ENCODE data around the gene TOPBP1.
A peak's percentile ranks its signal among the peaks of the same experiment; 100 is the strongest.
"Not testable (repeated sequence)": the region's sequence is repeated elsewhere in the genome, so short reads cannot be mapped to it uniquely, and the experiment has no call there.

Gene TOPBP1

GRCh38 chr3:133570139-133570936, 91.4 kb downstream of the TOPBP1 start:
- peak; percentile 87 for DNase-seq

- peak; percentile 87 for DNase-seq
Measured at GRCh38 chr3:133568294-133569014, 93.3 kb downstream of the TOPBP1 start.

- no peak for DNase-seq
Measured at GRCh38 chr3:133563816-133564215, 97.9 kb downstream of the TOPBP1 start.

DNA sequence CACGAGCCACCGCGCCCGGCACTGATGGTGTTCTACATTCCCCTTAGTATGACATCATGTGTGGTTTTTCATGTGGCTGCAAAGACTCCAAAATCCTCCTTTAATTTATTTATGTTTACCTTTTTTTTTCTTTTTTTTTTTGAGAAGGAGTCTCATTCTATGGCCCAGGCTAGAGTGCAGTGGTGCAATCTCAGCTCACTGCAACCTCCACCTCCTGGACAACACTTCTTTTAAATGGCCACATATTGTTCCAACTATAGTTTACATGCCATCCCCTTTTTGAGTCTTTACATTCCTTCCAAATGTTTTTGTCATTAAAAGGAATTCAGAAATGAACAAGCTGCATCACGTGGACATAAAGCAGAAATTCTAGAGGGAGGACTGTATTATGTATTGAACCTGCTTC, 98.6 kb downstream of the TOPBP1 start:
- no peak for DNase-seq

- no peak for DNase-seq
Measured at GRCh38 chr3:133562376-133562775, 99.4 kb downstream of the TOPBP1 start.

- no peak for DNase-seq
Measured at GRCh38 chr3:133561679-133562078, 100.1 kb downstream of the TOPBP1 start.

DNA sequence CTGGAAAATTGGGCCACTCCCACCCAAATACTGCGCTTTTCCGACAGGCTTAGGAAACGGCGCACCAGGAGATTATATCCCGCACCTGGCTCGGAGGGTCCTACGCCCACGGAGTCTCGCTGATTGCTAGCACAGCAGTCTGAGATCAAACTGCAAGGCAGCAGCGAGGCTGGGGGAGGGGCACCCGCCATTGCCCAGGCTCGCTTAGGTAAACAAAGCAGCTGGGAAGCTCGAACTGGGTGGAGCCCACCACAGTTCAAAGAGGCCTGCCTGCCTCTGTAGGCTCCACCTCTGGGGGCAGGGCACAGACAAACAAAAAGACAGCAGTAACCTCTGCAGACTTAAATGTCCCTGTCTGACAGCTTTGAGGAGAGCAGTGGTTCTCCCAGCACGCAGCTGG, 110.2 kb downstream of the TOPBP1 start:
- DNase-seq = not testable (repeated sequence)

Data from islet precursor cell (in vitro differentiated cells).